ENCODE measurements around the gene NEK9.

The NEK9 gene

GRCh38 chr14:75167325-75167724, 40.5 kb upstream of the NEK9 start:
- TF ChIP-seq, protein P1, sequence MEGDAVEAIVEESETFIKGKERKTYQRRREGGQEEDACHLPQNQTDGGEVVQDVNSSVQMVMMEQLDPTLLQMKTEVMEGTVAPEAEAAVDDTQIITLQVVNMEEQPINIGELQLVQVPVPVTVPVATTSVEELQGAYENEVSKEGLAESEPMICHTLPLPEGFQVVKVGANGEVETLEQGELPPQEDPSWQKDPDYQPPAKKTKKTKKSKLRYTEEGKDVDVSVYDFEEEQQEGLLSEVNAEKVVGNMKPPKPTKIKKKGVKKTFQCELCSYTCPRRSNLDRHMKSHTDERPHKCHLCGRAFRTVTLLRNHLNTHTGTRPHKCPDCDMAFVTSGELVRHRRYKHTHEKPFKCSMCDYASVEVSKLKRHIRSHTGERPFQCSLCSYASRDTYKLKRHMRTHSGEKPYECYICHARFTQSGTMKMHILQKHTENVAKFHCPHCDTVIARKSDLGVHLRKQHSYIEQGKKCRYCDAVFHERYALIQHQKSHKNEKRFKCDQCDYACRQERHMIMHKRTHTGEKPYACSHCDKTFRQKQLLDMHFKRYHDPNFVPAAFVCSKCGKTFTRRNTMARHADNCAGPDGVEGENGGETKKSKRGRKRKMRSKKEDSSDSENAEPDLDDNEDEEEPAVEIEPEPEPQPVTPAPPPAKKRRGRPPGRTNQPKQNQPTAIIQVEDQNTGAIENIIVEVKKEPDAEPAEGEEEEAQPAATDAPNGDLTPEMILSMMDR (IDR thresholded peaks at IDR 0.05; ENCODE audit: insufficient read depth, low read depth, low read length, missing control alignments): no peak
- no peak overlapping the region for H3K4me3 ChIP-seq (ENCODE audit: low read length)
- DNase-seq (ENCODE audit: low read depth): no peak

- no peak overlapping the region for H3K4me3 ChIP-seq (ENCODE audit: low read length)
- DNase-seq (ENCODE audit: low read depth): no peak
- TF ChIP-seq, protein P1 (IDR thresholded peaks at IDR 0.05; ENCODE audit: insufficient read depth, low read depth, low read length, missing control alignments): no peak
Measured at GRCh38 chr14:75165586-75166391, 38.9 kb upstream of the NEK9 start.

DNA sequence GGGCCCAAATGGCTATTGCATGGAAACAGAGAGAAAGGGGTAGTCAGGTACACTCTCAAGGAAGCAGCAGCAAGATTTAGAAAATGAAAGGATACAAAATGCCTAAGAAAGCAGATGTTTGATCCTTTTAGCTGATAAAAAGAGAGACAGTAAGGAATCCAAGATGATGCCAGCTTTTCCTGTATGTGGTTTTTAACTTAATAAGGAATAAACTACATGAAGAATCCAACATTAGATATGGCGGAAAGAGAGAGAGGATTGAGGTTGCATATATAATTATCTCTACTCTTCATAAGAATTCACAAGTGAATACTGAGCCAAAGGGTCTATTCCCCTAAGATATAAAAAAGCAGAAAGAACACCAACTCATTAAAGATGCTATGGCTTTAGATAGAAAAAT, 38.0 kb upstream of the NEK9 start:
- TF ChIP-seq, protein P1 (IDR thresholded peaks at IDR 0.05; ENCODE audit: insufficient read depth, low read depth, low read length, missing control alignments): no peak
- H3K4me3 ChIP-seq (ENCODE audit: low read length): no peak overlapping the region
- no peak for DNase-seq (ENCODE audit: low read depth)

GRCh38 chr14:75163677-75164076, 36.8 kb upstream of the NEK9 start:
- TF ChIP-seq, protein P1 (IDR thresholded peaks at IDR 0.05; ENCODE audit: insufficient read depth, low read depth, low read length, missing control alignments): no peak
- no peak for DNase-seq (ENCODE audit: low read depth)
- no peak overlapping the region for H3K4me3 ChIP-seq (ENCODE audit: low read length)

DNA sequence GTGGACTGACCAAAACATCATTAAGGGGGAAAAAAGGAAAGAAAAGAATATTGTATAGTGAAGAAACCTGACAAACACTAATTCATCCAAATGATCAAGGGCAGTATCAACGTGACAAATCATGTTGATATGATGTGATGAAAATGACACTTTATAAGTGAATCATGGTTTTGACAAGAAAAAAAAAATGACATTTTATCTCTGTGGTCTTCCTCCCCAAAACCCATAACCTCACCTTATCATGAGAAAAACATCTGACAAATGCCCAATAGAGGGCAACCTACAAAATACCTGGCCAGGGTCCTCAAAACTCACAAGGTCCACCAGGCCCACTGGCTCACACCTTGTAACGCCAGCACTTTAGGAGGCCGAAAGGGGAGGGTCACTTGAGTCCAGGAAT, 35.8 kb upstream of the NEK9 start:
- H3K4me3 ChIP-seq (ENCODE audit: low read length): no peak overlapping the region
- TF ChIP-seq, protein P1 (IDR thresholded peaks at IDR 0.05; ENCODE audit: insufficient read depth, low read depth, low read length, missing control alignments): no peak
- no peak for DNase-seq (ENCODE audit: low read depth)

- no peak overlapping the region for H3K4me3 ChIP-seq (ENCODE audit: low read length)
- TF ChIP-seq, protein P1 (IDR thresholded peaks at IDR 0.05; ENCODE audit: insufficient read depth, low read depth, low read length, missing control alignments): no peak
- DNase-seq (ENCODE audit: low read depth): peak; percentile 50
Measured at GRCh38 chr14:75158843-75159614, 32.2 kb upstream of the NEK9 start.

Measured in epithelial cell of esophagus (primary cell).